A549 (cell line): ENCODE measurements around the gene PRR14L.

Source experiments
- BHLHE40 ChIP-seq: IDR thresholded peaks from 2 replicates; pipeline ENCODE4 v1.6.1; 2012; ENCODE audit warnings: low read depth, low read length, inconsistent platforms
- CHD2 ChIP-seq: fragments of 150-350 bp; IDR thresholded peaks from 2 replicates; pipeline ENCODE4 v1.6.1; 2014; ENCODE audit warnings: low read length; ENCODE audit not compliant: partially characterized antibody
- EP300 ChIP-seq, 2 experiments: fragments of >200 bp; sonication (Bioruptor Twin); formaldehyde crosslinking; IDR thresholded peaks; 2 replicates in 1 of 2; 3 replicates in 1 of 2; pipeline ENCODE4 v1.6.1; 2016 to 2017
- HDAC2 ChIP-seq: fragments of 200-600 bp; sonication (generic); IDR thresholded peaks from 2 replicates; pipeline ENCODE4 v1.6.1; 2016
- HEYL ChIP-seq: fragments of 250-450 bp; sonication (Bioruptor Pico); IDR thresholded peaks from 2 replicates; pipeline ENCODE4 v1.8.0; 2021; ENCODE audit warnings: mild to moderate bottlenecking, moderate library complexity
- KDM1A ChIP-seq: fragments of 200-600 bp; sonication (generic); IDR thresholded peaks from 2 replicates; pipeline ENCODE4 v1.6.1; 2016; ENCODE audit warnings: low read depth, mild to moderate bottlenecking
- KDM5A ChIP-seq: fragments of 200-600 bp; sonication (generic); IDR thresholded peaks from 2 replicates; pipeline ENCODE4 v1.6.1; 2016; ENCODE audit warnings: antibody characterized with exemption, mild to moderate bottlenecking
- MAFK ChIP-seq: fragments of 450-650 bp; IDR thresholded peaks from 2 replicates; pipeline ENCODE4 v1.6.1; 2014; ENCODE audit not compliant: partially characterized antibody
- MAX ChIP-seq: IDR thresholded peaks from 2 replicates; pipeline ENCODE4 v1.6.1; 2012
- POLR2A ChIP-seq: IDR thresholded peaks from 2 replicates; pipeline ENCODE4 v1.6.1; 2012; ENCODE audit warnings: mild to moderate bottlenecking, low read length
- POLR2AphosphoS2 ChIP-seq: conservative IDR thresholded peaks from 2 replicates; pipeline ENCODE4 v1.6.1; 2012; ENCODE audit warnings: low read length, improper control_type of control experiment, inconsistent platforms
- REST ChIP-seq: fragments of 200-600 bp; sonication (generic); IDR thresholded peaks from 2 replicates; pipeline ENCODE4 v1.6.1; 2016; ENCODE audit warnings: antibody characterized with exemption, mild to moderate bottlenecking, moderate library complexity
- USF2 ChIP-seq: fragments of 450-650 bp; IDR thresholded peaks from 2 replicates; pipeline ENCODE4 v1.6.1; 2014; ENCODE audit warnings: antibody characterized with exemption
- TF ChIP-seq, protein P1 (sequence below): fragments of >200 bp; sonication (Bioruptor Twin); formaldehyde crosslinking; IDR thresholded peaks from 3 replicates; pipeline ENCODE4 v1.5.1; 2016

- TF ChIP-seq, protein P1, sequence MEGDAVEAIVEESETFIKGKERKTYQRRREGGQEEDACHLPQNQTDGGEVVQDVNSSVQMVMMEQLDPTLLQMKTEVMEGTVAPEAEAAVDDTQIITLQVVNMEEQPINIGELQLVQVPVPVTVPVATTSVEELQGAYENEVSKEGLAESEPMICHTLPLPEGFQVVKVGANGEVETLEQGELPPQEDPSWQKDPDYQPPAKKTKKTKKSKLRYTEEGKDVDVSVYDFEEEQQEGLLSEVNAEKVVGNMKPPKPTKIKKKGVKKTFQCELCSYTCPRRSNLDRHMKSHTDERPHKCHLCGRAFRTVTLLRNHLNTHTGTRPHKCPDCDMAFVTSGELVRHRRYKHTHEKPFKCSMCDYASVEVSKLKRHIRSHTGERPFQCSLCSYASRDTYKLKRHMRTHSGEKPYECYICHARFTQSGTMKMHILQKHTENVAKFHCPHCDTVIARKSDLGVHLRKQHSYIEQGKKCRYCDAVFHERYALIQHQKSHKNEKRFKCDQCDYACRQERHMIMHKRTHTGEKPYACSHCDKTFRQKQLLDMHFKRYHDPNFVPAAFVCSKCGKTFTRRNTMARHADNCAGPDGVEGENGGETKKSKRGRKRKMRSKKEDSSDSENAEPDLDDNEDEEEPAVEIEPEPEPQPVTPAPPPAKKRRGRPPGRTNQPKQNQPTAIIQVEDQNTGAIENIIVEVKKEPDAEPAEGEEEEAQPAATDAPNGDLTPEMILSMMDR = no peak
- TF ChIP-seq CHD2 (no peak), EP300 (IDR thresholded peaks at IDR 0.05) (no peak), MAX (no peak), REST (no peak), HDAC2 (no peak), HEYL (CRISPR knock-in tag) (no peak), POLR2A (no peak), POLR2AphosphoS2 (no peak), KDM5A (no peak), USF2 (no peak), BHLHE40 (no peak), MAFK (no peak), KDM1A (no peak)
Measured at GRCh38 chr22:31639436-31640039, 110.4 kb downstream of the PRR14L start.
